Activated T-helper 9 cell treated with anti-CD3 and anti-CD28 coated beads, Interleukin-2, amount 50 U/mL, for 16 hours (primary cell): Measurements from ENCODE around the gene CSKMT.
"Not testable (repeated sequence)": the region's sequence is repeated elsewhere in the genome, so short reads cannot be mapped to it uniquely, and the experiment has no call there.

Experiments used
- DNase-seq: peaks from one replicate; pipeline ENCODE4 v3.0.0-alpha.2; 2020; ENCODE audit warnings: low read depth

The CSKMT gene, protein sequence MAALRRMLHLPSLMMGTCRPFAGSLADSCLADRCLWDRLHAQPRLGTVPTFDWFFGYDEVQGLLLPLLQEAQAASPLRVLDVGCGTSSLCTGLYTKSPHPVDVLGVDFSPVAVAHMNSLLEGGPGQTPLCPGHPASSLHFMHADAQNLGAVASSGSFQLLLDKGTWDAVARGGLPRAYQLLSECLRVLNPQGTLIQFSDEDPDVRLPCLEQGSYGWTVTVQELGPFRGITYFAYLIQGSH

GRCh38 chr11:62665075-62665598 is at the start of gene CSKMT, which contains the start of gene C11orf98:
CSKMT (plus strand) TSS chr11:62665312; CDS start chr11:62665880, 568 bp downstream.
C11orf98 (minus strand) TSS chr11:62665210; CDS start chr11:62665169, 41 bp downstream.
- DNase-seq: peak; percentile 91

DNA sequence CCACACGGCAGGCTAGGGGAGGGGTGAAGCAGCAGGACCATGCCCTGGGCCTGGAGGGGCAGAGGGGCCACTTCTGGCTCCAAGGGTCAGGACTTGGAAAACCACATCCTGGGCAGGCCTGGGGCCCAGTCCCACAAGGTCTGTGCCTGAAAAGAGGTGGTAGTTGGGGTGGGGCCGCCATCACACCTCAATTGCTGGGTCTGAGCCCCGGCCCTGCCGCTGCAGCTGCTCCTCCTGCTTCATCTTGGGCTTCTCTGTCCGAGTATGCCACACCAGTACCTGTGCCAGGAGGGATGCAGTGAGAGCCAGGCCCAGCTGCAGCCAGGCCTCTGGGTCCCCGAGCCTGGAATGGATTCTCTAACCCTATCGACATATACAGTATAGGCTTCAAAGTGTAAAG is 49.6 kb upstream of the CSKMT start:
- DNase-seq: no peak

- DNase-seq: not testable (repeated sequence)
Measured at GRCh38 chr11:62616957-62617356, 48.2 kb upstream of the CSKMT start.

- no peak for DNase-seq
Measured at GRCh38 chr11:62621027-62621566, 44.0 kb upstream of the CSKMT start.

DNA sequence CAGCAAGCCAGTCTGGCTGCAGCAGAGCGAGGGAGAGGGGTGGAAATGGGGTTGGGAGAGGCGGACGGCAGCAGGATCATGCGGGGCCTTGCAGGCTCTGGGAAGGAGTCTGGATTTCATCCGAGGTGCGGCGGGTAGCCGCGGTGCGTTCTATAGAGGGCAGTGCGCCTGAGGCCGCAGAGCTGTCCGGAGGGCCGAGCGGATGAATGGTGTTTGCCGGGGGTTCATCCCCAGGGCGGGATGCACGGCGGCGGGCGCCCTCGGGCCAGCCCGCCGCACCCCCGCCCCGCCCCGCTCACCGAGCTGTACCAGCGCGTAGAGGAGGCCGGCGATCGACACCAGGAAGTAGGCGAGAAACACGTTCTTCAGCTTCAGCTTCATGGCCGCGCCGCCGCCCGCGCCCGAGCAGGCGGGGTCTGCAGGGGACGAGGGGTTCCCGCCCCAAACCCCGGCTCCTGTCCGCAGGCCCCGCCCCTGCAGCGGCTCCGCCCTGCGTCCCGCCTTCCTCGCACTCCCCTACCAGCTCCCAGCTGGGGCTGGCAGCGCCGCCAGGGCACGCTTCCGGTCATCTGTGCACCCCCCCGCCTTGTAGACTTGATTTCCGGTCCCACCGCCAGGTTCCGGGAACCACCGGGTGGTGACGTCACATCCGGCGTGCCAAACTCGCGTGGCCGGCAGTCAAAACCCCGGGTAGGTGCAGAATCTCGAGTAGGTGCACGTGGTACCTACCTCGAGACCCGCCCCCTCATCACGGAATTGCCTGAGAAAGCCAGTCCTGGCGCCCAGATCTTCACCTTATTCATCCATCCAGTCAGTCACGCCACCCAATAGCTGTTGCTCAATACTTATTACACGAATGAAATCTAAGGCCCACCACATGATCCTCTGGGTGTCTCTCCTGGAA is 43.3 kb upstream of the CSKMT start, which contains the start of gene B3GAT3:
B3GAT3 (minus strand) TSS at position 420 of the 904 bp plus-strand sequence; CDS start at position 381, 39 bp downstream.
- DNase-seq: peak; percentile 95

DNA sequence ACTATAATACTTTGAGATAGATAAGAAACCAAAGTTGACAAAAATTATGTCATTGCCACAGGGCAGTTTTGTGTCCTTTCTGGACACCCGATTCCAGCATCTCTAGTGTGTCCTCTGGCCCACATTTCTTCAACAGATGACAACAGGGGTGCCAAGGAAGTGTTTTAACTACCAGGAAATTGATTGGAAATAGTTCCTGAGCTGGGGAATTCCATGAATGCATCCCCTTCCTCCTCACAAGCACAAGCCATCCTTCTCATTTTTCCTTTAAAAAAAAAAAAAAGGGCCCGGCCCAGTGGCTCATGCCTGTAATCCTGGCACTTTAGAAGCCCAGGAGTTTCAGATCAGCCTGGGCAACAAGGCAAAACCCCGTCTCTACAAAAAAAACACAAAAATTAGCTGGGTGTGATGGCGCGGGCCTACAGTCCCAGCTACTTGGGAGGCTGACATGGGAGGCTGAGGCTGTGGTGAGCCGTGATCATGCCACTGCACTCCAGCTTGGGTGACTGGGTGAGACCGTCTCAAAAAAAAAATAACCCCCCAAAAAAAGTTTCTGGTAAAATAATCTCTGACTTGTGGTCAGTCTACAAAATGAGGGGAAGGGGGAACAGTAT is 42.5 kb upstream of the CSKMT start:
- DNase-seq: no peak

DNA sequence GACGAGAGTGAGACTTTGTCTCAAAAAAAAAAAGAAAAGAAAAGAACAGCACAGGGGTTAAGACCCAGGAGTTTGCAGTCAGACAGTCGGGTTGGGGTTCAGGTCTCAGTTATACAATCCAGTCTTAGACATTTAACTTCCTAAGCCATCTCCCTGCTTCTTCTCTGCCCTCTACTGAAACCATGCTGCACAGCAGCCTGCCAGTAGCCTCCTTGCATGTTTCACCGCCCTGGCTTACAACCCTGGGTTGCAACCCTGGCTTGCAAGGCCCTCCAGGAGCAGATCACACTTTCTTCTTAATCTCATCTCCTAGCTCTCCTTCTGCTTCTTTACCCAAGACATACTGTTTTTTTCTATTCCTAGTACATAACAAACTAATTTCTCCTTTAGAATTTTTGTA is 37.4 kb upstream of the CSKMT start:
- no peak for DNase-seq

GRCh38 chr11:62632492-62632891 is 32.6 kb upstream of the CSKMT start:
- DNase-seq: no peak

DNA sequence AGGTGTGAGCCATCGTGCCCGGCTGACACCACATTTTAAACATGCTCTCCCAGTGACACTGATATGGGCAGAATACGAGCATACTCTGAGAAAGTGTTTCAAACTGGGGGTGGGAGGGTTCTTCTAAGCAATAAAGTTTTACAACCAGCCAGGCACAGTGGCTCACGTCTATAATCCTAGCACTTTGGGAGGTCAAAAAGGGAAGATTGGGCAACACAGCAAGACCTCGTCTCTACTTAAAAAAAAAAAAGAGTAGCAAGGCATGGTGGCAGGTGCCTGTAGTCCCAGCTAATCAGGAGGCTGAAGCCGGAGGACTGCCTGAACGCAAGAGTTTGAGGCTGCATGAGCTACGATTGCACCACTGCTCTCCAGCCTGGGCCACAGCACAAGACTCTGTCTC is 20.9 kb upstream of the CSKMT start:
- no peak for DNase-seq

DNA sequence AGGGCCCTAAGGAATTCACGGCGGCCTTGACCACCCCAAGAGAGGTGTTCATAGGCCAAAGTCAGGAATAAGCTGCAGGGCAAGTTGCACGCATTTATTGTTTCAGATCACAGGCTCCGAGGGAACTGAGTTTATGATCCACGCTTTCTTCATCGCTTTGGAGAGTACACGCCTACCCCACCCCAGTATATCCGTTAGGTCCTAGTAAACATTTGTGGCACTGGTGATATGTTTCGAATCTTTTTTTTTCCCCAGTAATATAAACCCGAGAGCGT is 19.5 kb upstream of the CSKMT start:
- no peak for DNase-seq

GRCh38 chr11:62645946-62646824 is 18.9 kb upstream of the CSKMT start, which contains the start of gene GANAB:
GANAB (minus strand) TSS chr11:62646613; CDS start chr11:62646599, 14 bp downstream.
- peak; percentile 99 for DNase-seq

GRCh38 chr11:62646825-62647608 is 18.1 kb upstream of the CSKMT start:
- DNase-seq: no peak

DNA sequence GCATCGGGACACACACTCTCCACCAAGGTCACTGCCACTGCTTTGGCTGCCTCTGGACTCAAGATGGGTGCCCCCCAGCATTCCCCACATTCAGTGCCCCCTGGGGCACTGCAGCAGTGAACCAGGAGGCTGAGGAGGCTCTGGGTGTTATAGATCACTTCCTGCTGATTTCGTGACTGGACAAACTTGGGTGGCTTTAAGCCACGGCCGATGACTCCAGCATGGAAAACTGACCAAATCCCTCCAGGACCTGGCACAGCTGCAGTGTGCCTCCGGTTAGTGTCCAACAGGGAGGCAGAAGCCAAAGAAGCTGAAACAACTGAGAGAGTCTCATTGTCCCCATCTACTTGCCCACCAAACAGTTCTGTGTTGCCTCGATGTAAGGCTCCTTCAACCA is 17.5 kb upstream of the CSKMT start:
- DNase-seq: no peak

DNA sequence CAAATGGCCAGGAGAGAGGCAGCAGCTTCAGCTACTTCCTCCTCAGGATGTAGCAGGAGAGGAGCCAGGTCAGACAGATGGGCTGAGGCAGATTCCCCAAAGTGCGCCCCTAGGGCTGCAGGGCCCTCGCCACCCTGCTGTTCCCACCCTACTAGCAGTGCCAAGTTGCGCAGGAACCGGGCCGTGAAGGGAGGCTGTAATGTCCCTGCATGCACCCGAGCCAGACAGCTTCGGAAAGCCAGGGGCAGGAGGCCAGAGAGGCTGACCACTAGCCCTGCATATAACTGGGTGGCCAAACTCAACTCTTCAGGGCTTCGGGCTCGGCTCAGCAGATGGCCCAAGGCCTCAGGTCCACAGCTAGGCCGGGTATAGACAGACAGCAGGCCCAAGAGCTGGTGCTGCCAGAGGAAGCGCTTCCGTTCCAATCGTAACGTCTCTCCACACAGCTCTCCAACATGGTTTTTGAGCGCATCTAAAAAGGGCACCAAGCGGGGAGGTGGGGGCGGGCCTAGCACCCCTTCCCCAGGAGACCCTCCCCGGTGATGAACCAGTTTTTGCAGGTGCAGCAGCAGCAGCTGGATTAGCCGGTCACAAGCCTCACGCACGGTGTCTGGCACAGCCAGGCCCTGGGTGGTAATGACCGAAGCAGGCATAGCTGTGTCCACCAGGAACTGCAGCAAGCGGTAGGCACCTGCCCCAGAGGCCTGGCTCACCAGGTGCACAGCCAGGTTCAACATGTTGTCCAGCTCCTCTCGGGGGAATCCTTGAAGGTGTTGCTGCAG is 16.7 kb upstream of the CSKMT start:
- DNase-seq: no peak

DNA sequence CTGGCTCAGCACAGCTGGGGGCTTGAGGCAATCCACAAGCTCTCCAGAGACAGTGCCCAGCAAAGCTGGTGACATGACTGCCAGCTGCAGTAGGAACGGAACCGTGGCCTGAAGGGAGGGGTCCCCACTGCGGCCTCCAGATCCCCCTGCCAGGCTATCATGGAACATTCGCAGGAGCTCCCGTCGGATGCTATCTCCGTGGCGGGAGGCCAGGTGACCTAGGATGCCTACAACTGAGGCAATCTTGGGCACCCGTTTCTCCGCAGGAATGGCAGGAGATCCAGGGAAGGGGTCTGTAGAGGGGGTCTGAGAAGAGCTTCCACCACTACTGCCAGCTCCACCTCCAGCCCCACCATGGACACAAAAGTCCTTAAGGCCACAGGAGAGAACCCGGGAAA is 16.1 kb upstream of the CSKMT start:
- DNase-seq: no peak

DNA sequence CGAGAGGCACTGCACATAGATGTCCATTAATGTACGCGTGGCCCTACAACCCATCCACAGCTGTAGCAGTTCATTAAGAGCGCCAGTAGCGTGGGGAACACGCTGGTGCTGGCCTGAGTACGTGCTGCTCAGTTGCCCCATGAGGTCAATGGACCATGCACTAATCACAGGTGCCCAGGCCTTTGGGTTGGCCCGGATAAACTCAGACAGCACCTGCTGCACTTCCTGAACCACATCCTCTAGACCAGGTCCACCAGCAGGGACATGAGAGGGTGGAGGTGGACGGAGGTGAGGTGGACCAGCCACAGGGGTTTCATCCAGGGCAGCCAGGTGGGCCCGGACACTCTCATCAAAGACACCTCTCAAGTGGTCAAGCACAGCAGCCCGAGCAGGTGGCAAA is 15.6 kb upstream of the CSKMT start:
- no peak for DNase-seq

- DNase-seq: not testable (repeated sequence)
Measured at GRCh38 chr11:62650283-62650682, 14.8 kb upstream of the CSKMT start.

DNA sequence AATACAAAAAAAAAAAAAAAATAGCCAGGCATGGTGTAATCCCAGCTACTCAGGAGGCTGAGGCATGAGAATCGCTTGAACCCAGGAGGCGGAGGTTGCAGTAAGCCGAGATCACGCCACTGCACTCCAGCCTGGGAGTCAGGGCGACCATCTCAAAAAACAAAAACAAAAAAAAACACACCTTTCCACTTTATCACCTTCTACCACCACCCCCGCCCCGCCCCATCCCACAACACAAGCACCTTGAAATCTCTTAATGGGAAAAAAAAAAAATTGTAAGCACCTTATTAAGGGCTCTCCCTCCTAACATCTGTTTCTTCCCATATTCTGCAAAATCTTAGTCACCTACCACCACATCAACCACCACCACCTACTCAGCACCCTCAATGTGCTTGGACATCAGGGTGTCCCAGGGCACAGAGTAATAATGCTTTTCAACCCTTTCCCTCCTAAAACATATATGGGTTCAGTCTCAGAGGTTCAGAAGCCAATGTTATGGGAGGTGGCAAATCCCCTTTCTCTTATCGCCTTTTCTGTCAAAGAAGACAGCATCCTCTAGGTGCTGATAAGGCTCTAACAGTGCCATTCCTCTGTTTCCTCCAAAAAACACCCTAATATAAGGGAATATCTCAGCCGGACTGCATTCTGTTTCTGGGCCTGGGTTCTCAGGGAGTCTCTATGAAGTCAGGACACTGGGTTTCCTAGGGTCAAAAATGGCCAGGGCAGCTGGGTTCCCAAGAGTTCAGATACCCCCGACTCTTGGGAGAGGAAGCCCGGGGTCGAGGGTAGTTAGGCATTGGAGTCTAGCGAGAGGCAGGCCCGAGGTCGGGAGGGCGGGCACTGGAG is 12.7 kb upstream of the CSKMT start:
- DNase-seq: no peak

DNA sequence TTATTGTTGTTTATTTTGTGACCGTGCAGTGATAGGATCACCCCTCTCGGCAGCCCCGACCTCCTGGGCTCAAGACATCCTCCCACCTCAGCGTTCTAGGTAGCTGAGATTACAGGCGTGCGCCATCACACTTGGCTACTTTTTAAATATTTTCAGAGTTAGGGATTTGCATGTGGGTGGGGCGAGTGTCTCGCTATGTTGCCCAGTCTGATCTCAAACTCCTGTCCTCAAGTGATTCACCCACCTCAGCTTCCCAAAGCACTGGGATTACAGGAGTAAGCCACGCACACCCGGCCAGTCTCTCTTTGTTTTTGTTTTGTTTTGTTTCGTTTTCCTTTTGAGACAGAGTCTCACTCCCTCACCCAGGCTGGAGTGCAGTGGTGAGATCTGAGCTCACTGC is 10.8 kb upstream of the CSKMT start:
- DNase-seq: no peak
